AG08395 (cell line): ENCODE measurements around the gene LRGUK.
A peak's percentile ranks its signal among the peaks of the same experiment; 100 is the strongest.
"Not testable (repeated sequence)": the region's sequence is repeated elsewhere in the genome, so short reads cannot be mapped to it uniquely, and the experiment has no call there.

Source experiments
- DNase-seq: peaks from one replicate; pipeline ENCODE4 v3.0.0; 2012; ENCODE audit warnings: mixed read lengths, low spot score

The LRGUK gene

DNA sequence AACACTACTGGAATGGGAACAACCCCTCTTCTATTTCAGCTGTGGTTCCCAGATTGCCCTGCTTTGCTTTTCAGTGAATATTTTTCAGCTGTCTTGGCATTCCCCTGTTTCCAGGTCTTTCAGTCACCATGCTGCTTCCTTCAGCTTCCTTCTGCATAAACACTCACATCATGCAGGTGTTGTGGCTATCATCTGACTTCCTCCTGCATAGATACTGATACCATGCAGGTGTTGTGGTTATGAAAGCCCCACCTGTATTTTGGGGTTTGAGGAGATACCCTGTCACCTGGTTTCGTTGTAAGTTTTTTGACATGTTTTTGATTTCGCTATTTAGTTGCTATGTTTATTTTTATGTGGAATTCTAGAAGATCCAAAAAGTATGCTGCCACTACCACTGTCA lies 118.1 kb downstream of the LRGUK start:
- no peak for DNase-seq

GRCh38 chr7:134246347-134246746 lies 119.2 kb downstream of the LRGUK start:
- no peak for DNase-seq

- DNase-seq, result no peak
These were observed 119.6 kb downstream of the LRGUK start for GRCh38 chr7:134246761-134247160.

- DNase-seq, result no peak
These were observed 121.1 kb downstream of the LRGUK start for GRCh38 chr7:134248196-134248595.

GRCh38 chr7:134254311-134254710 lies 127.2 kb downstream of the LRGUK start:
- no peak for DNase-seq

GRCh38 chr7:134255814-134256213 lies 128.7 kb downstream of the LRGUK start:
- no peak for DNase-seq

DNA sequence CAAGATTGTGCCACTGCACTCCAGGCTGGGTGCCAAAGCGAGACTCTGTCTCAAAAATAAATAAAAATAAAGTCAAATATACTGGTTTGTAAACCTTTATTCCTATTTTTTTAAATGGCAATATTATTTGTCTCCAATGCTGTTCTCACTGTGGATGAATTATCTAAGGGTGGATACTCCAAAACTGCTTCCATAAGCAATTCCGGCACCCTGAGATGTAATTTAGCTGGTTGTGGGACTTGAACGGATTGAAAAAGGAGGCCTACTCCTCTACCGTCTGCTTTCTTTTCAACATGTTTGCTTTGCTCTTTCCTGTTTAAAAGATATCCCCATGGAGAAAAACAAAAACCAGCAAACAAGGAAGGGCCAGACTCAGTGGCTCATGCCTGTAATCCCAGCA lies 135.2 kb downstream of the LRGUK start:
- no peak for DNase-seq

- no peak for DNase-seq
These were observed 149.8 kb downstream of the LRGUK start for GRCh38 chr7:134276951-134277350.

DNA sequence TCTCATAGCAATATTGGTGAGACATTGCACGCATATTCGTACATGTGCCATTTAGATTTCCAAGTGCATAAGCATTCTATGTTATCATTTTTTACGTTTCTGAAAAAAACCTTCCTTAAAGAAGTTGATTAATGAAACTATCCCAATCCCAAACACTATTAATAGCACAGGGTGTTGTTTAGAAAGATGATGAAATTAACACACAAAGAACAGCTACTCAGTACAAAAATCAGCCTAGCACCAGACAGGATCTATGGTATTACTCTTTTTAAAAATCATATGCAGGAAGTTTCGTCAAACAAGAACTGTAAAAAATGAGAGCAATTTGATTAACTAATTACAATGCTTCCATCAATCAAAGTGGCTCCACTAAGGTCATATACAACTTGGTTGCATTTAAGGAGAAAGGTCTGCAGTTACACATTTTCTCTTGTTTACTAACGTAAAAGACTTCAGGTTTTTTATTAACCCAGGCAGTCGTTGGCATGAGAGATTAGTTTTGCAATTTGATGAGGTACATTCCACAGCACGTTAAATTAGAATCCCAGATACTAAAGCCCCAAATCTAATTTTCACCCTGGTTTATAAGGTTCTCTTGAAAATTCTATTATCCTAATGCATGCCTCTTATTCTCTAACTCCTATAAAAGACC lies 151.5 kb downstream of the LRGUK start:
- no peak for DNase-seq

GRCh38 chr7:134279336-134279735 lies 152.2 kb downstream of the LRGUK start:
- no peak for DNase-seq

DNA sequence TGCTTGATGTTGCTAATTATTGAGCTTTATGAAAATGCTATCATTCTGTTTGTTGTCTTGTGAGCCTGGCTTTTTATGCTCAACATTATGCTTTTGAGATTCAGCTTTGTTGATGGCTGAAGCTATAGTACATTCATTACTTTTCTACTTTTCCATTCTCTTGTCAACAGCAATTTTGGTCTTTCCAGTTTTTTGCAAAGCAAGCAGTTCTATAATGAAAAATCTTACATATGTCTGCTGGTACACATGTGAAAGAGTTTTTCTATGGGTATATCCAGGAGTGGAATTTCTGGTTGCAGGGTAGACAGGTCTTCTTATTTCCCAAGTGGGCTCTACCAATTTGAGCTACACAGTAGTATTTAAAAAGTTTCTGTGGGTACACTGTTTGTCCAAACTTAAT lies 152.8 kb downstream of the LRGUK start:
- no peak for DNase-seq

DNA sequence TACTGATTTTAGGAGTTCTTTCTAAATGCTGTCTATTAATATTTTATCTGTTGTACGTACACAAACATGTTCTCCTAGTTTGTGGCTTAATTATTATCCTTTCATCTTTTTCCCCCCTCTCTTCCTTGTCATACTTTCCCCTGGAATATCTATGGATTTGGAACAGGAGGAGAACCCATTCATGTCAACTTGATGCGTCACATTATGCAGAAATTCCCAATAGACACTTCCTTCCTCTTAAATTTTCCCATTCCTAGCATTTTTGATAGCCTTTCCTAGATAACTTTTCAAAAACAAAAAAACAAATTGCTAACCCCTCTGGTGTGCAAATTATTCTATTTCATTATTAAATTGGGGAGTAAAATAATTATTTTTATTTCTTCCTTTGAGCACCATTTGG lies 153.4 kb downstream of the LRGUK start:
- no peak for DNase-seq

DNA sequence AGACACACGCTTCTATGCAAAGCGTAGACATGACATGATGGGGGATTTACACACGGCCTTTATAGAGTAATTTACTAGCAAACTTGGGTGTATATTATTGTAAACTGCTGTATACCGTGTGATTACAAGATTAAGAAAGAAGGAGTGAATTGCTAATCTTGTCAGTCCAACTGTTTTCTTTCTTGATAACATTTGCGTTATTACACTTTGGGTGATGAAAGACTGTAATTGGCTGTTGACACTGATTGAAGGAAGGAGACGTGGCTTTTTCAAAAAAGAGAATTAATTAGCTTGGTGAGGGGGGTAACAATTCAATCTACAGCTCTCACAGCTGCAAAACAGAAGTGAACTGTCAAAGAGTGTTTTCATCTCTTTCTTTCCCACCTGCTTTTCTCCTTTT lies 156.9 kb downstream of the LRGUK start:
- DNase-seq, result no peak

DNA sequence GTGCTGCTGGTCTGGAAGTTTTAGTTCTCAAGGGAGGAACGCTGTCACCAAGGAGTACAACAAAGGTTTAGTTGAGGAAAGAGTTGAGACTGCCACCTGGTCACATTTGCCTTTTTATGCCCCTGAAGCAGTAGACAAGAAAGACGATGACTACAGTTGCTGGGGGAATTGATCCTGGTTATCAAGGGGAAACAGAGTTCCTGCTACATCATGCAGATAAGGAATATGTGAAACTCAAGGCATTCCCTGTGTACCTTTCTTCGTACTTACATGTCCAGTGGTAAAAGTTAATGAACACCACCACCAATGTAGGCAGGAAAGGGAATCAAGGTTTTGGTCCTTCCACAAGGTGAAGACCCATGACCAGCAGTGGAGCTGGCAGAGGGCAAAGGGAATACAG lies 157.8 kb downstream of the LRGUK start:
- no peak for DNase-seq

GRCh38 chr7:134287916-134288659 lies 160.9 kb downstream of the LRGUK start:
- no peak for DNase-seq

- DNase-seq, result peak; percentile 44
These were observed 162.3 kb downstream of the LRGUK start for GRCh38 chr7:134289423-134289822.

DNA sequence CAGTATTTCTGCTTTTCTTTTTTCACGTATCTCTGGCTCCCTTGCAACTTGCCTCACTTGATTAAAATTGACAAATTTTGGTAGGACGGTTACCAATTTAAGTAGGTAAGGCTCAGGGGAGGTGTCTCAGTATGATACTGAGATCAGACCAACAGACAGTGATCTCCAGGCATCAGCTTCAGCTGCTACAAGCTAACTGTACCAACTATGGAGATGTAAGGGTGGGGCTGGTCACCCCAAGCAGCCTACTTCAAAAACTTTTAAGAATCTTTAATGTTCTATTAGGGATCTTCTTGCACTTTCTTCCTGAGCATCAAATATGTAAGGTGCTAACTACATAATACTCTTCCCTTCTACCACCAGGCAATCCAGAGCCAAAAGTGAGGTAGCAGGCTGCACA lies 162.7 kb downstream of the LRGUK start:
- no peak for DNase-seq

- DNase-seq, result peak; percentile 53
These were observed 163.1 kb downstream of the LRGUK start for GRCh38 chr7:134290286-134290685.

DNA sequence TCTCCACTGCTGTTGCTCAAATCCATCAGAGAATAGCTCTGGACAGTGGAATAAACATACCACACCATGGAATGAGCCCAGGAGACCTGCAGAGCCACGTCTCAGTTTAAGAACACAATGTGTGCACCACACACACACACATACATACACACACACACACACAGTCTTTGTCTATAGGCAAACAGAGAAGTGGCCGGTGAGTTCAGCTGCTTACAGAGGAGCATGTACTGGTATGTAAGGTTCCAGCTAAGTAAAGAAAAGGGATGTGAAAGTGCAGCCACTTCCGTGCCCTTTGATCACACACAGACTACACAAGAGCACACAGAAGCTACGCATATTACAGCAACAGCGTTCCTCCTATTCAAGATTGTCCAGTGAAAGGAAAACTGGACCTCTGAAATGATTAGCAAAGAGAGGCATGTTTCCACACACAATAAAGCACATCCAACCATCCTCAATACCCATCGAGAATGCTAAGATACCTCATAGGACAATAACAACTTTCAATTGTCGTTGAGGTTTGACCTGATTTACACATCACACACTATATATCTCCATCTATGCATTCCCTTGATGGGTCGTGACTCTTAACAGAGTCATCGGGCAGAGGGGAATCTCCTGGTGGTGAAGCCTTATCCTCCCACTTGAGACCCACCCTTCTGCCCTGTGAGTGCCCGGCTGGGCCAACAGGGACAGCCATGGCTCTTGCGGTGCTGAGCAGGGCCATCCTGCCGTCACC lies 166.0 kb downstream of the LRGUK start:
- no peak for DNase-seq

DNA sequence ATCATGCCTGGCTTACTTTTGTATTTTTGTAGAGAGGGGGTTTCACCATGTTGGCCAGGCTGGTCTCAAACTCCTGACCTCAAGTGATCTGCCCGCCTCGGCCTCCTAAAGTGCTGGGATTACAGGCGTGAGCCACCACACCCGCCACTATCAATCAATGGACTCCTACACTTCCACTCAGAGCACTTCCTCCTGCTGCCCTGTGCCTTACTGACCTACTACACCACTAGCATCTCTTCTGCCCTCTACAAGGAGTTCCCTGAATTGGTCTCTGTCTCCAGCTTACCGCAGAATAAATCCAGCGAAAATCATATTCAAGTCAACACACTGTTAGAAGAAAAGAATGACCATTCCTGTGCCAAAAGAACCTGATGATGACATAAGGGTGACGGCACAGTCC lies 168.8 kb downstream of the LRGUK start:
- not testable (repeated sequence) for DNase-seq

GRCh38 chr7:134297489-134297888 lies 170.3 kb downstream of the LRGUK start:
- DNase-seq, result no peak

DNA sequence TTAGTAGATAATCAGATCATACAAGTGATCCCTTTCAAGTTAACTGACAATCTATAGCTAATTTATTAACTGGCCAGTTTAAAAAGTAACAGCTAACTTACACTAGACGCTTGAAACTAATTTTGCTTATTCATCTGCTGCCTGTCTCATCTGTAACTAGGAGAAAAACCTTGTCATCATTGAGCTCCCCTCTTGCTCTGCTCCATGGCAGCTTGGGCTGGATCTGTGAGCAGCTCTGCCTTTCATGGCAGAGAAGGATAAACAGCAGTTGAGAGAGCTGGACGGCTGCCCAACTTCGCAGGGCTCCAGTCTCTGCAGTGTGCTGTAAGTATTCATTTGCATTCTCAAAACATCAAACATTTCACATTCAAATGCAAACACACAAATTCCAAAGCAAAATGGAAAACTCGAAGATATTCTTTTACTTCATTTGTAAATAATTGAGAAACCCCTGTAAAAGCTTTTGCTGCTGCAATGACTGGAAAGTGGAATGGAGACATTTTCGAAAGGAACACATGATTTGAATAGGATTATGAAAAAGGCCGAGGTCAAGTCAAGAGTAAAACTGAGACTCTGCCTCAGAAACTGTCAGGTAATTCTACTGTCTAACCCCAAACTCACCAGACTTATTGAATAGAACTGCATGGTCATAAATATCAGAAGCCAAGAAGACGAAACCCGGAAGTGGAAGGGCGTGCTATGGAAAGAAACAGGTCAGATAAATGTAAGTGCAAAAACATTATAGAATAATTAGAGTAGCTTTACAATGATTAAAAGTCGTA lies 172.0 kb downstream of the LRGUK start:
- no peak for DNase-seq
